PC-3 (cell line): ENCODE measurements around the gene RSPRY1. TPM values are rescaled to one million over a fixed set of nuclear protein-coding genes. Genes with fewer than 3 reads are reported as not detected.

Experiments
- ATAC-seq: fragments of 200-7000 bp; cut with Tn5 transposase; 2 replicates; pipeline ENCODE4 v1.9.1; 2020; ENCODE audit warnings: mild to moderate bottlenecking, moderate library complexity
- BruUV-seq: library from RNA; stranded (reverse); fragments of 400-500 nt; replicated peaks from 2 replicates; lab custom pipeline; 2021; lab: Mats Ljungman, UMichigan
- CTCF ChIA-PET: fragments of 300-600 bp; sonication (Branson Sonifier 250); formaldehyde crosslinking; loops from one replicate; lab custom pipeline; 2022; ENCODE audit warnings: antibody characterized with exemption; lab: Charles Lee
- POLR2A ChIA-PET: fragments of 300-600 bp; sonication (Branson Sonifier 250); formaldehyde crosslinking; loops from one replicate; lab custom pipeline; 2022; ENCODE audit warnings: antibody characterized with exemption; ENCODE audit not compliant: unreplicated experiment; lab: Charles Lee
- DNase-seq: peaks from one replicate; pipeline ENCODE4 v3.0.0-alpha.2; 2015
- H2AFZ ChIP-seq: fragments of 300-600 bp; sonication (generic); 2 replicates; pipeline ENCODE4 v1.6.0; 2016; ENCODE audit warnings: antibody characterized with exemption, low read length
- H3F3A ChIP-seq: fragments of 300-600 bp; sonication (generic); one replicate; pipeline ENCODE4 v1.6.0; 2017; ENCODE audit warnings: antibody characterized with exemption, low read length, control low read depth, mild to moderate bottlenecking; ENCODE audit not compliant: unreplicated experiment
- H3K27ac ChIP-seq: fragments of 300-600 bp; sonication (generic); 2 replicates; pipeline ENCODE4 v1.5.1; 2016; ENCODE audit warnings: mild to moderate bottlenecking, low read length
- H3K27me3 ChIP-seq: fragments of 300-600 bp; sonication (generic); 2 replicates; pipeline ENCODE4 v1.6.1; 2016; ENCODE audit warnings: low read length, mixed read lengths
- H3K36me3 ChIP-seq: fragments of 300-600 bp; sonication (generic); 2 replicates; pipeline ENCODE4 v1.6.1; 2016; ENCODE audit warnings: low read depth, mixed run types, low read length, mixed read lengths
- H3K4me1 ChIP-seq: fragments of 300-600 bp; sonication (generic); 2 replicates; pipeline ENCODE4 v1.5.1; 2016; ENCODE audit warnings: low read length; ENCODE audit not compliant: insufficient read depth
- H3K4me2 ChIP-seq: fragments of 300-600 bp; sonication (generic); 2 replicates; pipeline ENCODE4 v1.6.0; 2016; ENCODE audit warnings: low read length
- H3K4me3 ChIP-seq: fragments of 300-600 bp; sonication (generic); 2 replicates; pipeline ENCODE4 v1.5.1; 2016; ENCODE audit warnings: mild to moderate bottlenecking, low read length, mixed read lengths
- H3K79me2 ChIP-seq: fragments of 300-600 bp; sonication (generic); 2 replicates; pipeline ENCODE4 v1.6.1; 2017; ENCODE audit warnings: low read length, mixed read lengths
- H3K9ac ChIP-seq: fragments of 300-600 bp; sonication (generic); 2 replicates; pipeline ENCODE4 v1.6.0; 2016; ENCODE audit warnings: mild to moderate bottlenecking, low read length
- H3K9me2 ChIP-seq: fragments of 300-600 bp; sonication (generic); replicated peaks from 2 replicates; pipeline ENCODE4 v1.6.1; 2016; ENCODE audit warnings: mixed run types, low read length, mixed read lengths
- H3K9me3 ChIP-seq: fragments of 300-600 bp; sonication (generic); 2 replicates; pipeline ENCODE4 v1.6.1; 2016; ENCODE audit warnings: low read length, mixed read lengths
- H4K20me1 ChIP-seq: fragments of 300-600 bp; sonication (generic); 2 replicates; pipeline ENCODE4 v1.6.1; 2016; ENCODE audit warnings: low read length, mixed read lengths
- CTCF ChIP-seq: fragments of 300-600 bp; sonication (generic); conservative IDR thresholded peaks from 2 replicates; pipeline ENCODE4 v1.5.1; 2017; ENCODE audit warnings: antibody characterized with exemption, low read depth, mild to moderate bottlenecking, low read length
- EZH2 ChIP-seq: fragments of 300-600 bp; sonication (generic); IDR thresholded peaks from one replicate; pipeline ENCODE4 v1.6.1; 2017; ENCODE audit warnings: antibody characterized with exemption, mild to moderate bottlenecking, low read length; ENCODE audit not compliant: unreplicated experiment
- EZH2phosphoT487 ChIP-seq: fragments of 300-600 bp; sonication (generic); IDR thresholded peaks from 2 replicates; pipeline ENCODE4 v1.6.1; 2018; ENCODE audit warnings: mild to moderate bottlenecking, antibody characterized with exemption, low read length, borderline replicate concordance
- intact Hi-C: fragments of 100-400 bp; cut with micrococcal nuclease; formaldehyde crosslinking; loops from 2 replicates; pipeline ENCODE4 v1.9.0; 2023
- total RNA-seq: library from RNA; depleted of rRNA; stranded (reverse); fragments of >200 nt; gene quantifications from 2 replicates; pipeline ENCODE4 v1.2.3, GENCODE V29; 2014

RSPRY1 gene
- total RNA-seq, 1 experiment from 2014 or later: 17.5 TPM

DNA sequence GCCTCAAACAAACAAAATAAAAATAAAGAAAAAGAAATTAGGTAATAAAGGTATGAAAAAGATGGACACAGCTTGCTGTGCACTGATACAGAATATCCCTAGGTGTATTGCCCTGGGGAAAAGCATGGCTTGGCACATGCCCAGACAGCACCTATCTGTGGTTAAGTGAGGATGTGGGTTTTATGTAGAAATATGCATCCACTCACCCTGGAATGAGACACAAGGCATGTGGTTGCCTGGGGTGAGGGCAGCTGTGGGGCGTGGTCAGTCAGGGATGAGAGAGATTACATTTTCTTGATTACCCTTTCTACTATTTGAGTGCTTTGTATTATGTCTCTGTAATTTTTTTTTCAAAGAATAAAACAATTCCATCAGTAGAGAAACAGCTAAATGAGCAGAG is 91.5 kb downstream of the RSPRY1 start:
- ATAC-seq: peak; percentile 85
- CTCF ChIA-PET: interaction anchor here (0.7 kb wide), 1 partner anchor 23 kb away, joined by 3 read pairs; no protein-coding TSS in a partner anchor

GRCh38 chr16:57278494-57278893 is 92.4 kb downstream of the RSPRY1 start:
- Histone ChIP-seq H3K27ac (no peak overlapping the region), H4K20me1 (no peaks in the 10 kb centered on the region), H3K9ac (no peak overlapping the region), H3K27me3 (no peaks in the 10 kb centered on the region), H3K79me2 (no peaks in the 10 kb centered on the region), H3K4me3 (no peak overlapping the region), H3K9me2 (no peaks in the 10 kb centered on the region), H3K4me2 (no peak overlapping the region), H3K4me1 (peaks cover 38% of the 10 kb centered on the region), H3K36me3 (no peaks in the 10 kb centered on the region), H2AFZ (no peak overlapping the region), H3F3A (peaks cover 3% of the 10 kb centered on the region), H3K9me3 (no peaks in the 10 kb centered on the region)
- DNase-seq: no peak
- no TSS peak for BruUV-seq
- CTCF ChIA-PET: no interaction called here
- intact Hi-C loops: no loop called here
- ATAC-seq: no peak
- POLR2A ChIA-PET: no interaction called here
- no peak for TF ChIP-seq EZH2phosphoT487
- TF ChIP-seq EZH2: no peak
- no peak for TF ChIP-seq CTCF

More for the DNA sequence above, 91.5 kb downstream of the RSPRY1 start:
- Histone ChIP-seq H3K9ac (no peak overlapping the region), H3K27ac (peak overlapping the region; percentile 51), H3K9me2 (no peaks in the 10 kb centered on the region), H3K36me3 (no peaks in the 10 kb centered on the region), H3K9me3 (no peaks in the 10 kb centered on the region), H3F3A (peaks cover 3% of the 10 kb centered on the region), H2AFZ (no peak overlapping the region), H3K4me2 (peak overlapping the region; percentile 66), H3K79me2 (no peaks in the 10 kb centered on the region), H3K27me3 (no peaks in the 10 kb centered on the region), H4K20me1 (no peaks in the 10 kb centered on the region), H3K4me1 (peaks cover 38% of the 10 kb centered on the region), H3K4me3 (no peak overlapping the region)
- DNase-seq: peak; percentile 96
- no peak for TF ChIP-seq EZH2
- no peak for TF ChIP-seq EZH2phosphoT487
- no peak for TF ChIP-seq CTCF
- BruUV-seq: no TSS peak
- intact Hi-C loops: loop anchor here (2.0 kb wide), 1 partner anchor 33 kb away; the partner anchor contains the start of gene ARL2BP
- POLR2A ChIA-PET: no interaction called here

- ChIA-PET POLR2A (interaction anchor here (0.6 kb wide), 1 partner anchor 19 kb away, joined by 6 read pairs; no protein-coding TSS in a partner anchor), CTCF (interaction anchor here (1.0 to 1.1 kb wide), 2 partner anchors 20 to 94 kb away, joined by 3 read pairs; partner anchors contain the start of gene PSME3IP1)
- H2AFZ ChIP-seq: no peak overlapping the region
- H3K4me2 ChIP-seq: peak overlapping the region; percentile 71
- peaks cover 38% of the 10 kb centered on the region for H3K4me1 ChIP-seq
- H3K9me3 ChIP-seq: no peaks in the 10 kb centered on the region
- no peaks in the 10 kb centered on the region for H3K9me2 ChIP-seq
- H3F3A ChIP-seq: peaks cover 3% of the 10 kb centered on the region
- no peaks in the 10 kb centered on the region for H3K79me2 ChIP-seq
- no peak overlapping the region for H3K4me3 ChIP-seq
- no TSS peak for BruUV-seq
- ATAC-seq: 0 out of 2 replicates have a peak, but pooled peaks have one; percentile 9
- no peak for TF ChIP-seq EZH2phosphoT487
- TF ChIP-seq CTCF: no peak
- TF ChIP-seq EZH2: no peak
- intact Hi-C loops: no loop called here
- peak; percentile 61 for DNase-seq
- H3K27ac ChIP-seq: no peak overlapping the region
- H3K36me3 ChIP-seq: no peaks in the 10 kb centered on the region
- H3K27me3 ChIP-seq: no peaks in the 10 kb centered on the region
- no peak overlapping the region for H3K9ac ChIP-seq
- no peaks in the 10 kb centered on the region for H4K20me1 ChIP-seq
These were observed 93.9 kb downstream of the RSPRY1 start for GRCh38 chr16:57279780-57280638.
